ENCODE measurements around the gene SHB.

The SHB gene

GRCh38 chr9:37951671-37952449, 117.2 kb downstream of the SHB start:
- no peak for DNase-seq (ENCODE audit: low read depth)

DNA sequence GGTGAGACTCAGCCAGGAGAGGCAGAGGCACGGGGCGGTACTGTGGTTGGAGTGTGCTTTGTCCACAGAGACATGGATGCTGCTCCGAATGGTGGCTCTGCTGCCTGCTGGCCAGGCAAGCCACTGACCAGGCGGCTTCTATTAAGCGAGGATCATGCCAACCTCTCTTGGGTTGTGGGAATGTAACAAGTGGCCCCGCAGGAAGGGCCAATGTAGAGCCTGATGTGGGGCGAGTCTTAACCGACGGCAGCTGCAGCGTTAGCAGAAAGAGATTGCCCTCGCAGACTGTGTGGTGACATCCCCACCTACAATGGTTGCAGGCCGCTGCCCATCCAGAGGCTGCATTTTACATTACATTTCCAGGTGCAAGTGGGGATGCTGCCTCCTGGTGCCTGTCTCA, 118.5 kb downstream of the SHB start:
- DNase-seq (ENCODE audit: low read depth), result no peak

- peak; percentile 79 for DNase-seq (ENCODE audit: low read depth)
Measured at GRCh38 chr9:37949576-37949975, 119.5 kb downstream of the SHB start.

DNA sequence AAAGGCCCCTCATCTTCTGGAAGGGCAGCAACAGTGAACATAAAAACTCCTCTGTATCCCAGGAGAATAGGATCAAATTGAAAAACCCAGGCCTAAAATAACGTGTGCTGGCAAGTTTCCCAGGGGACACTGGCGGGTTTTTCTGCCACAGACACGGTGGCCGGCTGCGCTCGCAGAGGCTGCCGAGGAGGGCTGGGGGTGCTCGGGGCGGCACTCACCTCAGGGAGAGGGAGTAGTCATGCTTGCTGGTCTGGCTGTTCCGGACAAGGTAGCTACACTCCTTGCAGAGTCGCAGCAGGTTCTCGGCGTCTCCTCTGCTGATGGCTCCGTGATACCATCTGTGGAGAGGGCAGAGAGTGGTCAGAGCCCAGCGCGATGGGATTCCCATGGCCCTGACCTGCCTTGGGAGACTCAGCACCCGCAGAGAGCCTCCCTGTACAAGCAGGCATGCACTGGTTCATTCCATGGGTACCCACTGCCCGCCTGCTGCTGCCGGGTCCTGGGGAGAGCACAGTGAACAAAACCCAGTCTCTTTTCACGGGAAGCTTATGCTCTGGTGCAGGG, 120.5 kb downstream of the SHB start:
- DNase-seq (ENCODE audit: low read depth), result no peak

- no peak for DNase-seq (ENCODE audit: low read depth)
Measured at GRCh38 chr9:37947977-37948376, 121.0 kb downstream of the SHB start.

DNA sequence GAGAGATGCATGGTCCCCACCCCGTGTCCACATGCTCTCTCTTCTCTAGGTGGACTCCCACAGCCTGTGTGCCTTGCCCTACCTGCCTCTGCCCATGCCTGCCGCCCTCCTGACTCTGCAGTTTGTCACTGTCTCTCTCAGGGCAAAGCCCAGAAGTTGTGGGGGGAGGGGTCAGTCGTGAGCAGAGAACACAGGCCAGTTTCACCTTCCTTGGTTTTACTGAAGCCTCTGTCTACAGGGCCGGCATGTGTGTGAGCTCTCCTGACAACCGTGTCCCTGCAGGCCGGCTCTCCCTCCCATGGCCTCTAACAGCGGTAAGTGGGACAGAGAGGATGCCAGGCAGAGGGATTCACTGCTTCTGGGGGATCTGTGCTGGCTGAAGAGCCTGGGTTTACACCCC, 121.6 kb downstream of the SHB start:
- no peak for DNase-seq (ENCODE audit: low read depth)

- DNase-seq (ENCODE audit: low read depth), result no peak
Measured at GRCh38 chr9:37946971-37947370, 122.1 kb downstream of the SHB start.

GRCh38 chr9:37946041-37946440, 123.0 kb downstream of the SHB start:
- no peak for DNase-seq (ENCODE audit: low read depth)

DNA sequence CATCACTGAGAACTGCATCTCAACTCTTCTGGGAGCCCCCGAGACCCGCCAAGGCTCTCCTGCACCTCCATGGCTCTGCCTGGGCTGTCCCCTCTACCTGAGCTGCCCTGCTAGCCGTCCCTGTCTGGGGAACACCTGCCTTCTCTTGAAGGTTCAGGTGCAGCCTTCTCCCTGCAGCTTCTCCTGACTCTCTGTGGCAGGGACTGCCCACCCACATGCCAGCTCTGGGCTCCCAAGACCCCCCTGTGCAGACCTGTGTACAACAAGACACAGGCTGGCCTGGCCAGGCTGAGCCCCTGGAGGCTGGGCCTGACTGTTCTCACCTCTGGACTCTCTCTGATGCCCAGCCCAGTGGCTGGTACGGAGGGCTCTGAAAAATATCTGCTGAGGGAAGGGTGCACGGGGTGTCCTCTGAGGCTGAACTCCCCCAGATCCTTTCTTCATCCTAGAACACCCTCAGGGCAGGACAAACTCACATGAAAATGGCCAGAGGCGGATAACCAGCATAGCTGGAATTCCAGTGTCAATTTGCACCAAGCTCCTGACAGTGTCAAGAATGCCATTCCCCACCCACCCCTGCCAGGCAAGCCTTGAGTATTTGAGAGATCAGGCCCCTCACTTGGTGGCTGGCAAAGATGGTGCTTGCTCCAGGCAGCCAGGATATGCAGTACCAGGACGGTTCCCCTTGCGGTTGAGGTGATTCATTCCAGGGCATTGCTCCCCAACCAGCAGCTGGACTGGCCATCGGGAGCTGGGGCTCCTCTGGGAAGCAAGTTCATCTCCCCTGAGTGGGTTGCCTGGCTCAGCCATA, 124.2 kb downstream of the SHB start:
- DNase-seq (ENCODE audit: low read depth), result peak; percentile 90

DNA sequence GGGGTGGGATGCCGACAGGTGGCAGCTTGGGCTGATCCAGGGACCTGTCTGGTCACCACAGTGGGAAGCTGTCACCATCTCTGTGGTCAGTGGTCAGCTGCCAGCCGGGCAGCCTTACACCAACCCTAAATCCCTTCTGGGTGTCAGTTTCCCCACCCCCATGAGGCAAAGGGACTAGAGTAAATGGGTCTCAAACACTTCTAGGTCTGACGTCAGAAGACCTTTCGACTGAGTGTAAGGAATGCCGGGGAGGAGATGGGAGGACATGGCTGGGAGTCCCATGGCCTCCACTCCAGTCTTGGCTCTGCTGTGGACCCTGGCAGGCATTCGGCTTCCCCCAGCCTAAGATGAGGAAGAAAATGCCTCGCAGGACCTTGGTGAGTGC, 124.8 kb downstream of the SHB start:
- no peak for DNase-seq (ENCODE audit: low read depth)

GRCh38 chr9:37943345-37944265, 125.4 kb downstream of the SHB start:
- peak; percentile 91 for DNase-seq (ENCODE audit: low read depth)

- no peak for DNase-seq (ENCODE audit: low read depth)
Measured at GRCh38 chr9:37942621-37943344, 126.2 kb downstream of the SHB start.

GRCh38 chr9:37941253-37941652, 127.8 kb downstream of the SHB start:
- DNase-seq (ENCODE audit: low read depth), result no peak

GRCh38 chr9:37939575-37940095, 129.4 kb downstream of the SHB start:
- no peak for DNase-seq (ENCODE audit: low read depth)

DNA sequence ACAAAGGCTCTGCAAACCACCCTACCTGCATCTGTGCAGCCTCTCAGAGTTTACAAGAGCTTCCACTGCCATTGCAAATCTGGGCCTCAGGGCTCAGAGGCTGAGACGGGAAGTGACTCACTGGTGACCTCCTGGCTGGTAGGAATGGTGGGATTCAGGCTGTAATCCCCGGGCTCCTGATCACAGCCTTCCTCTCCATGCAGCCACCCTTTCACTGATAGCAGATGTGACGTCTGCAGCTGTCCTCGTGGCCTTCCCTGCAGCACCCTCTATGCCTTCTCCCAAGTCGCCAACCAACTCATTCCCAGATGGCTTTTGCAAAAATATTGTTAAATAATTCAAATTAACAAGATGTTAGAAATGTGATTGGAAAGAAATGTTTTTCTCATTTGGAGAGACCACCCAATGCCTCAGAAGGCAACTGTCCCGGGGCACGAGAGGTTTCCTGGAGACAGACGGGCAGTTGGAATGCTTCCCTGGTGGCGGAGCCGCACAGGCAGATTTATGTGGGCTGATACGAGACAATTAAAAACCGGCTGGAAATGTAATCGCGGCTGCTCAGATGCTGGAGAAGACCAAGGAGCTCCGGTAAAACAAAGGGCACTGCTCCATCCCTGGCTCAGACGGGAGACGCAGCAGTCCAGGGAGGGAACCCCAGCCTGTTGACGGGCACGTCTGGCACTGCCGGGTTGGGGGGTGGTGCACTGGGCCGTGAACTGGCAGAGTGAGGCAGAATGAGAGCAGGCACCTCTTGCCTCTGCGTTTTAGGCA, 130.7 kb downstream of the SHB start:
- no peak for DNase-seq (ENCODE audit: low read depth)

DNA sequence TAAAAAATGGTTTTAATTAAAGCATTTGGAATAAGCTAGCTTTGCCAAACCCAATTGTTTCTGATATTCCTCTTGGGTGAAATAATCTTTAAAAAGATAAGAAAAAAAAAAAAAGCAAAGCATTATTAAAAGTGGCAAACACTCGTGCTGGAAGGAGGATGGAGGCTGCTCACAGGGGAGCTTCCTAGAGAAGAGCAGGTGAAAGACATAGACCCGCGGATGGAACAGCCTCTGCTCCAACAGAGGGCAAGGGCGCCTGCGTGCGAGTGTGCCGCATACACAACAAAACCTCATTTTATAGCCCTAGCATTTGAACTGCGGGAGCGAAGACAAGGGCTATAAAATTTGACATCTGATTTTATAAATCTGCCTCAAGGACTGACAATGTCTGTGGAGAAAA, 131.7 kb downstream of the SHB start:
- no peak for DNase-seq (ENCODE audit: low read depth)

DNA sequence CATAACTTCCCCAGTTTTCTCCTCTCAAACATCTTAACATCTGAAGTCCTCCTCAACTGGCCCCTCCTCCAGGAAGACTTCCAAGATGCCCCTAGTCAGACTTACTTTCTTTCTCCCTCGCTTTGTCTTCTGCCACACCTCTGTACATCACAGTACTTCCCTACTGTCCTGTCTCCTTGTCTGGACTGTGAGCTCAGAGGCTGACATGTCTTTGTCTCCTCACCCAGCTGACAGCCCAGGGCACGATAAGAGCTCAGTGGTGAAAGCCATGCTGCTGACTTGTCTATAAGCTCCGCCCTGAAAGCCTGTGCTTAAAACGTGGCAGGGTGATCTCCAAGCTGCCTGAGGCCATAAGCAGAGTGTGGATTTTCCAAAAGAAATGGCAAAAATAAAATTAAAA, 132.1 kb downstream of the SHB start:
- DNase-seq (ENCODE audit: low read depth), result no peak

DNA sequence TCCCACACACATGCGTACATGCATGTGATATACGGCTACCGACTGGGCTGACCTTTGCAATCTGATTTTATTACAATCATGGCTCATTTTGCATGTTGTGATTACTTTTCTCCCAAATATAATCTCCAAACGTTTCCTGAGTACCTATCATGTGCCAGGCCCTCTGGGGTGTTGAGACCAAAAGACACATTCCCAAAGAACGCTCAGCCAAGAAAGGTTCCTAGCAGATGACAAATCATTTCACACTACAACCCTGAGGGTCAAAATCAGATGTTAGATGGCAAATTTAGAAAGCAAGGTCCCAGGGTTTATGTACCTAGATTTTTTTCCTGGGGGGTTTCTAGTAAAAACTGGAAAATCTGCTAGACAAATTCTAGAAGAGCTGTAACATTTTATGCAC, 132.7 kb downstream of the SHB start:
- no peak for DNase-seq (ENCODE audit: low read depth)

DNA sequence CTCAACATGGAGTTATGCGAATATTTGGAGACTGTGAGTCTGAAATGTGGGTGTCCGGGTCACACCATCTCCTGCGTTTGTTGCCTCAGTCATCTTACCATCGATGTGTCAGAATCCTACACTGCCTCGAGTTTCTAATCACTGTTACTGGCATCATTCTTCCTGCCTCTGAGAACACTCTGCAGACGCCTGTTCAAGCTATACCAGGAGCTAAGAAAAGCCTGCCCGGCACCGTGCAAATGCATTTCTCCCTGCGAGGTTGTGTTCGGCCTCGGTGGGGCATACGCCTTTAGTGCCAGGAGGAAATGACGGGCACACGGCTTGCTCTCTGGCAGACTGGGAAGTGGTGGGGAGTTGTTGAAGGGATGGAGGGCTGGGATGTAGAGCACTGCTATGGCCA, 133.9 kb downstream of the SHB start:
- DNase-seq (ENCODE audit: low read depth), result no peak

DNA sequence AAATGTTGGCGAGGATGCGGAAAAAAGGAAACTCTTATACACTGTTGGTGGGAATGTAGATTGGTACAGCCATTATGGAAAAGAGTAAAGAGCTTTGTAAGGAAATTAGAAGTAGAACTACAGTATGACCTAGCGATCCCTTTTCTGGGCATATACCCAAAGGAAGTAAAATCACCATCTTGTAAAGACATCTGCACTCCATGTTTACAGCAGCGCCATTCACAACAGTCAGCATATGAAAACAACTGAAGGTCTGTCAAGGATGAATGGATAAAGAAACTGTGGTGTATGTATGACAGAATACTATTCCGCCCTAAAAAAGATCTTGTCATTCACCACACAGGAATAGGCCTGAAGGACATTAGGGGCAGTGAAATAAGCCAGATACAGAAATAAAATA, 137.4 kb downstream of the SHB start:
- no peak for DNase-seq (ENCODE audit: low read depth)

All from HS-27A (cell line).